Measurements from ENCODE around the gene SGMS2. TPM values are rescaled to one million over a fixed set of nuclear protein-coding genes. Genes with fewer than 3 reads are reported as not detected.

SGMS2 gene
- total RNA-seq, result under 1 TPM; 0.46 TPM

- POLR2A ChIA-PET, result no interaction called here
- CTCF ChIA-PET, result no interaction called here
Measured at GRCh38 chr4:107824350-107825071, at the start of gene SGMS2. Gene SGMS2 (plus strand): TSS chr4:107824932. CDS start chr4:107895554, 70,622 bp downstream.

GRCh38 chr4:107777890-107778289 is 46.8 kb upstream of the SGMS2 start:
- POLR2A ChIA-PET, result no interaction called here
- CTCF ChIA-PET, result no interaction called here

GRCh38 chr4:107778784-107779530 is 45.8 kb upstream of the SGMS2 start:
- CTCF ChIA-PET, result no interaction called here
- POLR2A ChIA-PET, result no interaction called here

- ChIA-PET POLR2A (no interaction called here), CTCF (no interaction called here)
Measured at GRCh38 chr4:107780665-107781064, 44.1 kb upstream of the SGMS2 start.

- CTCF ChIA-PET, result no interaction called here
- POLR2A ChIA-PET, result no interaction called here
Measured at GRCh38 chr4:107791902-107792301, 32.8 kb upstream of the SGMS2 start.

- ChIA-PET POLR2A (no interaction called here), CTCF (no interaction called here)
Measured at GRCh38 chr4:107792711-107793110, 32.0 kb upstream of the SGMS2 start.

- ChIA-PET POLR2A (no interaction called here), CTCF (no interaction called here)
Measured at GRCh38 chr4:107793996-107794395, 30.7 kb upstream of the SGMS2 start.

- CTCF ChIA-PET, result no interaction called here
- POLR2A ChIA-PET, result no interaction called here
Measured at GRCh38 chr4:107799669-107800450, 24.9 kb upstream of the SGMS2 start.

- ChIA-PET POLR2A (no interaction called here), CTCF (no interaction called here)
Measured at GRCh38 chr4:107800706-107801105, 24.0 kb upstream of the SGMS2 start.

- CTCF ChIA-PET, result no interaction called here
- POLR2A ChIA-PET, result no interaction called here
Measured at GRCh38 chr4:107801766-107802211, 22.9 kb upstream of the SGMS2 start.

- ChIA-PET CTCF (no interaction called here), POLR2A (no interaction called here)
Measured at GRCh38 chr4:107804956-107805355, 19.8 kb upstream of the SGMS2 start.

- POLR2A ChIA-PET, result no interaction called here
- CTCF ChIA-PET, result no interaction called here
Measured at GRCh38 chr4:107806196-107806595, 18.5 kb upstream of the SGMS2 start.

- ChIA-PET POLR2A (no interaction called here), CTCF (no interaction called here)
Measured at GRCh38 chr4:107808572-107808971, 16.2 kb upstream of the SGMS2 start.

GRCh38 chr4:107809210-107809609 is 15.5 kb upstream of the SGMS2 start:
- CTCF ChIA-PET, result no interaction called here
- POLR2A ChIA-PET, result no interaction called here

- POLR2A ChIA-PET, result no interaction called here
- CTCF ChIA-PET, result no interaction called here
Measured at GRCh38 chr4:107814758-107815157, 10.0 kb upstream of the SGMS2 start.

- CTCF ChIA-PET, result no interaction called here
Measured at GRCh38 chr4:107815158-107815557, 9.6 kb upstream of the SGMS2 start.

GRCh38 chr4:107818301-107818910 is 6.3 kb upstream of the SGMS2 start:
- ChIA-PET CTCF (no interaction called here), POLR2A (no interaction called here)

More at GRCh38 chr4:107815158-107815557, 9.6 kb upstream of the SGMS2 start:
- POLR2A ChIA-PET, result no interaction called here

- ChIA-PET POLR2A (no interaction called here), CTCF (no interaction called here)
Measured at GRCh38 chr4:107823870-107824349, 822 bp upstream of the SGMS2 start.

GRCh38 chr4:107825072-107825824 is 516 bp downstream of the SGMS2 start:
- ChIA-PET POLR2A (no interaction called here), CTCF (no interaction called here)
